HEK293 (cell line): ENCODE measurements around the gene LIMK1.

Source experiments
- CTCF ChIP-seq: fragments of 450-650 bp; formaldehyde crosslinking; IDR thresholded peaks from 2 replicates; pipeline ENCODE4 v1.5.1; 2016; ENCODE audit warnings: missing biosample characterization, missing genetic modification characterization
- SP3 ChIP-seq: fragments of 450-650 bp; formaldehyde crosslinking; IDR thresholded peaks from 2 replicates; pipeline ENCODE4 v1.5.1; 2016; ENCODE audit warnings: missing biosample characterization, missing genetic modification characterization
- TCF7L2 ChIP-seq: IDR thresholded peaks from 2 replicates; pipeline ENCODE4 v1.6.1; 2011; ENCODE audit warnings: low read depth, mild to moderate bottlenecking, inconsistent platforms, low read length, moderate library complexity, borderline replicate concordance
- ZNF596 ChIP-seq: fragments of 450-650 bp; IDR thresholded peaks from 2 replicates; pipeline ENCODE4 v1.5.0; 2018; ENCODE audit warnings: missing biosample characterization, mild to moderate bottlenecking, missing genetic modification characterization, moderate library complexity

- TF ChIP-seq ZNF596: no peak
- no peak for TF ChIP-seq CTCF (tag by site-specific recombination)
- no peak for TF ChIP-seq TCF7L2
- TF ChIP-seq SP3 (tag by site-specific recombination): no peak
Observed at GRCh38 chr7:74121401-74122249, 38.0 kb downstream of the LIMK1 start.
